Sigmoid colon (tissue), 4 donors: ENCODE measurements around the gene FAM13A.

Source experiments
- POLR2A ChIP-seq, 2 donors: fragments of 450-650 bp; IDR thresholded peaks; one replicate each; pipeline ENCODE4 v1.6.1; 2016; ENCODE audit warnings: antibody characterized with exemption in 2 of 2, mild to moderate bottlenecking in 2 of 2, moderate library complexity in 2 of 2
- POLR2AphosphoS5 ChIP-seq, 4 donors: sonication (generic); formaldehyde crosslinking; IDR thresholded peaks; one replicate each; pipeline ENCODE4 v1.6.1; 2017; ENCODE audit warnings: antibody characterized with exemption in 4 of 4
- TF ChIP-seq, protein P1 (sequence below), 4 experiments: fragments of 450-650 bp in 3 of 4; fragments of 200-600 bp in 1 of 4; IDR thresholded peaks; one replicate each; pipeline ENCODE4 v1.5.1; 2016 to 2019; ENCODE audit warnings: antibody characterized with exemption in 4 of 4, mild to moderate bottlenecking in 3 of 4, moderate library complexity in 2 of 4

DNA sequence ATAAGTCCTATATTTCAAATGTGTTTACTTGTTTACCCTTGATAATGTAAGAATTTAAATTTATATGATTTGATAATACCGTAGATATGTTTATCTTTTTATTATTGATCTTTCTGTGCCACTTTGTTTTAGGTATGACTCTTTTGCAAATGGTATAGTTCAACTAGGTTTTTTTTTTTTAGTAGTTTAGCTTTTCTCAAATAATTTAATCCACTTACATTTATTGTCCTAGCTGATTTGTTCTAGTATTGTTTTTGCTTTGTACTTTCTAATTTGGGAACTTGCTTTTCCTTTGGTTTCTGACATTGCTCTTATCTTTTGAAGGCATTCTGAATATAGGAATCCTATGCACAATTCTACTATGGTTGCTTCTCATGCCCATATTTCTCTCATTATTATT is 260.4 kb downstream of the FAM13A start:
- TF ChIP-seq, protein P1, sequence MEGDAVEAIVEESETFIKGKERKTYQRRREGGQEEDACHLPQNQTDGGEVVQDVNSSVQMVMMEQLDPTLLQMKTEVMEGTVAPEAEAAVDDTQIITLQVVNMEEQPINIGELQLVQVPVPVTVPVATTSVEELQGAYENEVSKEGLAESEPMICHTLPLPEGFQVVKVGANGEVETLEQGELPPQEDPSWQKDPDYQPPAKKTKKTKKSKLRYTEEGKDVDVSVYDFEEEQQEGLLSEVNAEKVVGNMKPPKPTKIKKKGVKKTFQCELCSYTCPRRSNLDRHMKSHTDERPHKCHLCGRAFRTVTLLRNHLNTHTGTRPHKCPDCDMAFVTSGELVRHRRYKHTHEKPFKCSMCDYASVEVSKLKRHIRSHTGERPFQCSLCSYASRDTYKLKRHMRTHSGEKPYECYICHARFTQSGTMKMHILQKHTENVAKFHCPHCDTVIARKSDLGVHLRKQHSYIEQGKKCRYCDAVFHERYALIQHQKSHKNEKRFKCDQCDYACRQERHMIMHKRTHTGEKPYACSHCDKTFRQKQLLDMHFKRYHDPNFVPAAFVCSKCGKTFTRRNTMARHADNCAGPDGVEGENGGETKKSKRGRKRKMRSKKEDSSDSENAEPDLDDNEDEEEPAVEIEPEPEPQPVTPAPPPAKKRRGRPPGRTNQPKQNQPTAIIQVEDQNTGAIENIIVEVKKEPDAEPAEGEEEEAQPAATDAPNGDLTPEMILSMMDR (IDR thresholded peaks at IDR 0.05): no peak
- no peak for TF ChIP-seq POLR2AphosphoS5 (IDR thresholded peaks at IDR 0.05)
- no peak for TF ChIP-seq POLR2A (IDR thresholded peaks at IDR 0.05)
